Inferior parietal cortex (tissue), 1 donor: ENCODE results near the gene AOC3.

Source experiments
- DNase-seq: peaks from one replicate; pipeline ENCODE4 v3.0.0-alpha.2; 2016; ENCODE audit errors: extremely low spot score

The AOC3 gene, protein sequence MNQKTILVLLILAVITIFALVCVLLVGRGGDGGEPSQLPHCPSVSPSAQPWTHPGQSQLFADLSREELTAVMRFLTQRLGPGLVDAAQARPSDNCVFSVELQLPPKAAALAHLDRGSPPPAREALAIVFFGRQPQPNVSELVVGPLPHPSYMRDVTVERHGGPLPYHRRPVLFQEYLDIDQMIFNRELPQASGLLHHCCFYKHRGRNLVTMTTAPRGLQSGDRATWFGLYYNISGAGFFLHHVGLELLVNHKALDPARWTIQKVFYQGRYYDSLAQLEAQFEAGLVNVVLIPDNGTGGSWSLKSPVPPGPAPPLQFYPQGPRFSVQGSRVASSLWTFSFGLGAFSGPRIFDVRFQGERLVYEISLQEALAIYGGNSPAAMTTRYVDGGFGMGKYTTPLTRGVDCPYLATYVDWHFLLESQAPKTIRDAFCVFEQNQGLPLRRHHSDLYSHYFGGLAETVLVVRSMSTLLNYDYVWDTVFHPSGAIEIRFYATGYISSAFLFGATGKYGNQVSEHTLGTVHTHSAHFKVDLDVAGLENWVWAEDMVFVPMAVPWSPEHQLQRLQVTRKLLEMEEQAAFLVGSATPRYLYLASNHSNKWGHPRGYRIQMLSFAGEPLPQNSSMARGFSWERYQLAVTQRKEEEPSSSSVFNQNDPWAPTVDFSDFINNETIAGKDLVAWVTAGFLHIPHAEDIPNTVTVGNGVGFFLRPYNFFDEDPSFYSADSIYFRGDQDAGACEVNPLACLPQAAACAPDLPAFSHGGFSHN

DNA sequence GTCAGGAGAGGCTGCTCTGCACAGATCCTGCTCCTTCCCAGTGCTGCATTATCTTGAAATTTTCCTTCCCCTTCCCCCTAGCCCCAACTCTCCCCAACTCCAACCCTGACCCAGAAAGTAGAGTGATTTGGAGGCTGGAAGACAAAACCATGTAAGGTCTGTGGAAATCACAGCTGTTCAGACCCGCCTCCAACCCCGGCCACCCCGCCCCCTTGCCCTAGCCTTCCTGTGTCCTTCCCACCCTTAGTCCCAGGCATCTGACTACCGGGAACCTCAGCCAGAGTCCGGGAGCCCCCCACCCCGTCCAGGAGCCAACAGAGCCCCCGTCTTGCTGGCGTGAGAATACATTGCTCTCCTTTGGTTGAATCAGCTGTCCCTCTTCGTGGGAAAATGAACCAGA lies at the start of gene AOC3:
Gene AOC3 (plus strand): TSS at position 246 of the 400 bp plus-strand sequence. CDS start 145 bp downstream, at position 391.
- no peak for DNase-seq

DNA sequence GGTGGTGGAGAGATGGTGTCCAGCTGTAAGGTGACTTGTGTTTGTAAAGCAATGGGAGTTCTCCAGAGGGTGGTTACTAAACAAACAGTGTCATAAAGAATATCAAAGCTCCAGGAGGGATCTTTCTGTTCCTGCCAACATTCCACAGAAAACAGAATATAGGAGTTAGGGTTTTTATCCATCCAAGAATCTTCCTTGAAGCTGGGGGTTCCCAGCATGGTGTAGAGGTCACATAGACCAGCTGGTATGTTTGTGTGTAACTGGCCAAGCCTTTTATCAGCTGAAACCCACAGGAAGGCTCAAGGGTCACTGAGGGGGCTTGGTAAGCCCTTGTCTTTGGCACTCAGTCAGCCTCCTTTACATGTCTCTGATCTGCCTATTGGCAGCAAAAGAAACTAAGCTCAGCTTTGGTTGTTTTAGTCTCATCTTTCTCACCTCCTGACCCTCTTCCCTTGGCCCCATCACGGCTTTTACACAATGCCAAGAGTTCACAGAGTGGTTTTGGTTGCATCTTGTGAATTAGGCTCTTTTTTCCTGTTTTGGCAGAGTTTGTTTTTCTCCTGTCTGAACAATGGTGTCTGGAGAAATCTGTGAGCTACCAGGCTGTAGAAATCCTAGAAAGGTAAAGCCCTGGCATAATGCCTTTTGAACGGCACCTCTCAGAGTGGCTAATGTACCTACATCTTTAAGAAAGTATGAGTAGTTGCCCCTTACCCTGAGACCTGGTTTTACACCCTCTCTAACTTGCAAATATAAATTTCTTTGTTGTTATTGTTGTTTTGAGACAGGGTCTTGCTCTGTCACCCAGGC lies 47.7 kb upstream of the AOC3 start:
- DNase-seq: no peak

DNA sequence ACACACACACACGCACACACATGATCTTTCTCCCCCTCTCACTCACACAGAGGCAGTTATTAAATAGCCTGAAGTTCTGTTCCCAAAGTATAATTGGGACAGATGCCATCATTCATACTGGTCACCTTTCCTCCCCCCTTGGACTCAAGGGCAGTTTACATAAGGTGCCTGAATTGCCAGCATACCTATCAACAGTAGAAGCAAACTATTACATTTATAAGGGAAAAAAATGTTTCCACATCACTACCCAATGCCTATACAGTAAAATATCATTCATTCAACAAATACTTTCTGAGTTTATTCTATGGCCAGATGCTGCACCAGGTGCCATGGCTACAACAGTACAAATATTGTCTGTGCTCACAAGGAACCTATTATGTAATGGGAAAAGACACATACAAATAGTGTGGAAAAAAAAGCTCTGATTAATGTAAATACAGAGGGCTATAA lies 46.1 kb upstream of the AOC3 start:
- DNase-seq: no peak

DNA sequence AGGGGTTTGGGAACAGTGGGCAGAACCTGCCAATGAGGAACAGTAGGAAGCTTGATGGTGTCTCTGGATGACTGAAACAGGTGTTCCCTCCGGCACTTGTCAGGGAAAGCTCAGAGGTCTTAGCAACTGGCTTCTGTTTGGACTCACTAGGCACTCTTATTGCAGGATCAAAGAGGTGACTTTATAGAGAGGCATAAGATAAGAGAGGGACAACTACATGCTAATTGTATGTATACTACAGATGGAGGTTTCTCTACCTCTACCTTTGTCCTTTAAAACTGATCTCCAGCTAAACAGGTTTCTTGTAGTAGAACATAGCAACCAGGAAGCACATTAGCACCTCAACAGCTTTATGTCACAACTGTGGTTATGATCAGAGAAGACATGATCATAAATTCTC lies 44.8 kb upstream of the AOC3 start:
- no peak for DNase-seq

DNA sequence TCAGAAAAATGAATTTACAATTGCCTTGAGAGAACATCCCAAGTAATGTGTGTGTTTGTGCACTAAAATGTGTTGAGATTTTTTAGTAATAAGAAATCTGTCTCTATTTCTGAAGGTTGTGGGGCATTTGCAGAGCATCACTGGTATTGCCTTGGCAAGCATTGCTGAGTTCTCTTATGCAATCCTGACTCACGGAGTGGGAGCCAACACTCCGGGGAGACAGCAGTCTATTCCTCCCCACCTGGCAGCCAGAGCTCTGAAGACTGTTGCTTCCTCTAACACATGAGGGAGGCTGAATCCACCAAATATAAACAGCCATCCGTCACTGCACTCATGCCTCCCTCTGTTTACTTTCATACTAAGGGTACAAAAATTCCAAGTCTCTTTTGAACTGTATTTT lies 41.7 kb upstream of the AOC3 start:
- peak; percentile 61 for DNase-seq

DNA sequence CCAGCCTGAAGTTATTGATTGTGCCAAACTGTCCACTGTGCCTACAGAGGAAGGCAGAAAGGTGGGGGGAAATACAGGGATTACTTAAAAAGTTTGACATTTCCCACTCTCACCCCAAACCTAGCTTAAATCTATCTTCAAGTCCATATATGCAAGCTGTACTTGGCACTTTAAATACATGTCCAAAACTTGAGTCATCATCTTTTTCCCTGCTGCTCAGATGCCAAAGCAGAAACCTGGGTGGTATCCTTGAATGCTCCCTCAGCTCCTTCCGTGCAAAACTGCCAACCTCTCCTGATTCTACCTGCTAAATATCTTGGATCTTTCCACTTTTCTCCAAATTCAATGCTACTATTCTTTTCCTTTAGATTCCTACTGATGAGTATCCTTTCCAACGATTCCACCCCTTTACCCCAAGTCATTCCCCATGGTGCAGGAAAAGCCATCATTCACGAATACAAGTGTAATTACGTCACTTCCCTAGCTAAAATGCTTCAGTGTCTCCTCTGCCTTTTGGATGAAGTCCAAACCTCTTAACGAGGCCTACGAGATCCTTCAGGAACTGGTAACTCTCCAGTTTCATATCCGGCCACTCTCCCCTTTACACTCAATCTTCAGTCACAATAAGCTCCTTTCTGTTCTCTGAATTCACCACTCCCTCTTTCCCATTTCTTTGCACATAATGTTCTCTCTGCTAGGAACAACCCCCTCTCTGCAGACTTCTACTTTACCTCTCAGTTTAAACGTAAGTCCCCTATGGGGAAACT lies 36.2 kb upstream of the AOC3 start:
- DNase-seq: peak; percentile 13

DNA sequence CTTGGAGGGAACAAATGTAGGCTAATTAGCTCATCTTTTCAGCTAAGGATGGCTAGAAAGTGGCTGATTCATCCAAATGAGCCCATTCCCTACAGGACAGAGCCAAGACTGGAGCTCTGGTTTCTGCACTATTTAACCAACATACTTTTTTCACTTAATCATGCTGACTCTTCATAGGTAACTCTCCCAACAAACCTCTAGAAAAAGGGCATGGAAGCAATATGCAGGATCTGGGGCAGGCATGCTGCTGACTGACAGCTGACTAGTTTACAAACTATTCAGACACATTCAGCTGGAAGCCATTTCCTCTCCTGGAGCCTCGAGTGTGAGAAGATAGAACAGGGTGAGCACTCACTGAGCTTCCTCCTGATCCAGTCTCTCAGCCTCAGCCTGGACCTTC lies 33.1 kb upstream of the AOC3 start:
- no peak for DNase-seq

DNA sequence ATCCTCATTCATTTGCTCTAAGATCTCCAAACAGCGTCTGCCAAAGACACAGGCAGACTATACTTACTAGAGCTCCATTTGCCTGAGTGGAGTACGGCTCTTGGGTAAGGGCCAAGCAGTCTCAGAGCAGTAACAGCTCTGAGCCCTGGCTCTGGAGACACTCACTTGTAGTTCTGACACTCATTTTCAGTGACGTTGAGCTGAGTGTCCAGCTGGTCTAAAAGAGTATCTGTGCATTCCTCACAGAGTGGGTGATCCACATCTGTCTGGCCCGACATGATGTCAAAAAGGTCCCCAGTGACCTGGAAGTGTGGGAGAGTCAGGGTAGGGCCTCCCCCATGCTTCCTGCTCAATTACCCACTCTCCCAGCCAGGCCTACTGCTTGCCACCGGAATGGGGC lies 32.6 kb upstream of the AOC3 start:
- no peak for DNase-seq

DNA sequence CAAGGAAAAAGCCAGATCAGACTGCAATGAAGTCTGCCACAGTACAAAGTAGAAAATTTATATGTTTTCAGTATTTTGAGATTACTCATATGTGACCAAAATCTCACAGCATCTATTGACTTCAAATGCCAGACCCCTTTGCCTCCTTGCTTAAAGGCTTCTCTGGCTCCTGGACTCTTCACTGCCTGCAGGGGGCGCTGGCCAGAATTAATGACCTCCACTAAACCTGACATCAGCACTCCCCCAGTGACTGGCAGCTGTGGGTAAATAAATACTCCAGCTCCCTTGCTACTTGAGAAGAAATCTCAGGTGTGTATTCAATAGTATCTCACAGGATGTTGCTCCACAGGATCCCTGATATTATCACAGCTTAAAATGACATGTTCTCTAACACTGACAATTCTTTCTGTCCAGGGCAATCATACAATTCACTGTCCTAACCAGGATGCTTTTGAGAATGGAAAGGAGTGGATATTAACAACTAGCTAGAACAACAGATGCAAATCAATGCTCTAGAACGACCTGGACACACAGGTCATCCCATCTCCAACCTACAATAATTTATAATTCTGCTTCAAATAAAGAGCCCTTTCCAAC lies 31.0 kb upstream of the AOC3 start:
- no peak for DNase-seq

GRCh38 chr17:42821176-42821575 lies 29.8 kb upstream of the AOC3 start:
- no peak for DNase-seq

- DNase-seq: no peak
Observed at GRCh38 chr17:42827472-42827871, 23.5 kb upstream of the AOC3 start.

DNA sequence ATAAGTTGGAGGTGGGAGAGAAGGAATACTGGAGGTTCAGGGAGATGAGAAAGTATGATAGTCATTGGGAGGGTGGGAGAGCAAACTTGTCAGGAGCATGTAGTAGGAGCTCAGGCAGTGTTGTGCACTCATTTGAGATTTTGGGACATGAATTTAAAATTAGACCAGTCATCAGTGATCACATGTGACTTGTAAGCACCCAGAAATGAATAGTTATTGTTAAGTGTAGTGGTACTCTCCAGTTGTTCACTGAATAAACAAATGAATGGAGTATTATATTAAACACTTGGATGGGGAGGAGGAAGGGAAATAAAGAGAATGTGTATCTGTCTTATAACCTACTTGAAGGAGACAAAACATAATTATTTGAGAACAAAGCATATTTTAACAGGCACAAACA lies 20.0 kb upstream of the AOC3 start:
- DNase-seq: no peak

GRCh38 chr17:42832213-42832933 lies 18.6 kb upstream of the AOC3 start:
- no peak for DNase-seq

DNA sequence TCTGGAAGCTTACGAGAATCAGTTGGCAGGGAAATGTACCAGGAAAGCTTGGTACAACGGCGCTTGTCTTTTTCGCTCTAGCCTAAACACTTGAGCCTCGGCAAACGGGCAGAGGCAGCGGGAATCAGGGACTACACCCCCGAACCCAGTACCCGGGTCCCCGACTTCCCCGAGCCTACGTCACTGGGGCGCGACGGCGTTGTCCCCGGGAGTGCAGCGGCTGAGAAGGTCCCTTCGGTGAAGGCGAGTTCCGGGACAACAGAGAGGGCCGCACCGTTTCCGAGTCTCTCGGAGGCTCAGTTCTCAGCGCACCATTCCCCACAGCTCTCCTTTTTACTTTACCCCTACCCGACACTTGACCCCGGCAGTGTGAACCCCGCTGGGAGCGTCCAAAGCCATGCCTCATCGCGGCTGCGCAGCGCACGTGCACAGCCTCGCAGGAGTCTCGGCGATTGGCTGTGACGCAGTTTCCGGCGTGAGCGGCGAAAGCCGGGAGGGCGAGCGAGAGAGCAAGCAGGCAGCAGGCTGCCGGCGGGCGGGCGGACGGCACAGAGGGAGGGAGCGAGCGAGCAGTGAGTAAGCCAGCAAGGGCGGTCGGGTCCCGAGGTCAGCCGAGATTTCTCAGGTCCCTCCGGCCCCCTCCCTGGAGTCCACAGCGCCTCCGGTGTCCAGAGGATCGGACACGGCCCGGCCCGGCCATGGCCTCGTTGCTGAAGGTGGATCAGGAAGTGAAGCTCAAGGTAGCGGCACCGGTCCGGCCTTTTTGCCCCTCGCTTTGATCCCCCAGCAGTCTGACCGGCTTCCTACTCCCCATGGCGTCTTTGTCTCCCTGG lies 17.8 kb upstream of the AOC3 start, which contains the start of gene PSME3:
Gene PSME3 (plus strand): TSS at position 464 of the 833 bp plus-strand sequence. CDS start 235 bp downstream, at position 699.
- peak; percentile 90 for DNase-seq

- DNase-seq: no peak
Observed at GRCh38 chr17:42833767-42834422, 17.1 kb upstream of the AOC3 start.

DNA sequence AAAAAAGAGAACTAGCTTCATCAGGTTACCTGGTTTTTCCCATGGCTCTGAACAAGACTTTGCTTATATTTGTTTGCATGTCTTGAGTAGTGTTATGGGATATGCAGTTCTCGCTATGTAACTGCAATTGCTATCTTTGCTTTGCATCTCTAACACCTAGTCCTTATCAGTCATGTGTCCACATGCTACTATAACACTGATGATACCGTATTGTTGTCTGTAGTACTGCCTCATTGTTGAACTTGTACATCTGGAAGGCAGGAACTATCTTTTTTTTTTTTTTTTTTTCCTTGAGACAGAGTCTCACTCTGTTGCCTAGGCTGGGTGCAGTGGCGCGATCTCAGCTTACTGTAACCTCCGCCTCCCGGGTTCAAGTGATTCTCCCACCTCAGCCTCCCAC lies 15.3 kb upstream of the AOC3 start:
- no peak for DNase-seq

DNA sequence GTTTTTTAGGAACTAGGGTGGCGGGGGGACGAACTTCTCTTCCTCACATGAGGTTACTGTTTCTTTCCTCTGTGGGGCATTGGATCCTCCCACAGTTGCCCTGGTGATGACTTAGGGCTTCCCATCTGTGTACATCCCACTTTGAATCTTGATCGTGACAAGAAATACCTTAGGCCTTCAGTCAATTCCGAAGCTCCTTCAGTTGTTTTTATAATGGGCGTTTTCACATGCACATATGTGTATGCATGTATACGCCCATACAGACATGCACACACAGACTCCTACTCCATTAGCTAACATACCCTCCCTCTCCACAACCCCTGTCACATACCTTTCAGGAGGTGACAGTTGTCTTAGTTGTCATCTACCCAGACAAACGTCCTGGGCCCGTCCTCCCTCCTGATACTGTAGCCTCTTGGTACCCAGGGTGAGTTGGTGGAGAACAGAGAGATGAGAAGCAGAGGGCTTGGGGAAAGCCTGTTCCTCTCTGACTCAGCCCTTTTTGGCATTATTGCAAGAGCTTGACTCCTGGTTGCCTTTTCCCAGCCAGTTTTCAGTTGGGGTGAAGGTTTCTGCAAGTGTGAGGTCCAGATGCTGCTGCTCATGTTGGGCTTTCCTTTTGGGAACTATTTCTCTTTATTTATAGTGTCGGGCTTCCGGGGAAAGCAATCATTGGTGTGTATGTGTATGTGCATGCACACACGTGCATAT lies 8.9 kb upstream of the AOC3 start:
- no peak for DNase-seq

GRCh38 chr17:42843358-42843934 lies 7.6 kb upstream of the AOC3 start:
- DNase-seq: peak; percentile 72
